Ectodermal cell (in vitro differentiated cells): ENCODE results near the gene POTEB3. TPM values are rescaled to one million over a fixed set of nuclear protein-coding genes. Genes with fewer than 3 reads are reported as not detected.
"Not testable (repeated sequence)": the region's sequence is repeated elsewhere in the genome, so short reads cannot be mapped to it uniquely, and the experiment has no call there.

ENCODE experiments used
- H3K27ac ChIP-seq: 2 replicates; pipeline ENCODE4 v1.7.0; 2013; ENCODE audit warnings: mild to moderate bottlenecking, low read depth, low read length; ENCODE audit not compliant: insufficient read depth, poor library complexity, severe bottlenecking
- H3K27me3 ChIP-seq: 2 replicates; pipeline ENCODE4 v1.7.0; 2013; ENCODE audit warnings: mild to moderate bottlenecking, low read length; ENCODE audit not compliant: insufficient read depth, control insufficient read depth, poor library complexity, severe bottlenecking
- H3K36me3 ChIP-seq: one replicate; pipeline ENCODE4 v1.7.0; 2013; ENCODE audit warnings: low read length; ENCODE audit not compliant: control insufficient read depth, insufficient read depth
- H3K4me1 ChIP-seq: one replicate; pipeline ENCODE4 v1.7.0; 2013; ENCODE audit warnings: low read length; ENCODE audit not compliant: control insufficient read depth, insufficient read depth
- H3K4me3 ChIP-seq: 2 replicates; pipeline ENCODE4 v1.7.0; 2013; ENCODE audit warnings: low read depth, low read length, control low read depth; ENCODE audit not compliant: insufficient read depth
- H3K9me3 ChIP-seq: 2 replicates; pipeline ENCODE4 v1.7.0; 2013; ENCODE audit warnings: mild to moderate bottlenecking, low read length, moderate library complexity; ENCODE audit not compliant: control insufficient read depth
- WGBS, 2 experiments: methylation state at CpG; one replicate each; pipeline ENCODE4 v1.1.7; 2013; ENCODE audit warnings: missing lambda C conversion rate in 2 of 2; 5-methylcytosine and 5-hydroxymethylcytosine counted together
- polyA plus RNA-seq, 4 experiments: library from polyadenylated mRNA; stranded (reverse); fragments of 50-300 nt; gene quantifications; one replicate each; pipeline ENCODE4 v1.2.3, GENCODE V29; 2013

POTEB3 gene
- polyA plus RNA-seq (2013, experiment 1 of 4): not detected
- not detected for polyA plus RNA-seq (2013, experiment 2 of 4)
- not detected for polyA plus RNA-seq (2013, experiment 3 of 4)
- polyA plus RNA-seq (2013, experiment 4 of 4): not detected

DNA sequence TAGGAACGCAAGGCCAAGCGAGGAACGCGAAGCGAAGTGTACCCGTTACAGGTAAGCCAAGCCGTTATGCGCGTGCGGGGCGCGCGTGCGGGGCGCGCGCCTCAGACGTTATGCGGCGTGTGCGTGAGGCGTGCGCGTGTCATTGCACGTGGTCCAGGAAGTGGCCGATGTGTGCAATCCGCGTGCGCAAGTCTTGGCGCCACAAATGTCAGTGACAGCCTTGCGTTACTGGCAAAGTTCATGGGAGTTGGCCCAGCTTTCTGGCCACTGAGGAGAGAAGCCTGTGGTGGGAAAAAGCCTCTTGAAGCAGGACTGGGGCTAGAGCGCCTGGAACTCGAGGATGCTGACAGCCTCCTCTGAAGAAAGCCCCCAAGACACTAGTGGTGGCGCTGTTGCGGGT, at the start of gene POTEB3:
TSS of gene POTEB3 (minus strand) at position 101 of the 400 bp plus-strand sequence. CDS start 488 bp downstream, outside the sequence.
- not testable (repeated sequence) for H3K27ac ChIP-seq, H3K36me3 ChIP-seq, H3K4me3 ChIP-seq, H3K4me1 ChIP-seq, H3K27me3 ChIP-seq, H3K9me3 ChIP-seq
- WGBS, 2 experiments: 94 to 100% methylated on average over 2 to 6 of the region's 35 CpGs

GRCh38 chr15:21453683-21454082, 13.4 kb upstream of the POTEB3 start:
- H3K27me3 ChIP-seq, H3K9me3 ChIP-seq, H3K4me1 ChIP-seq, H3K36me3 ChIP-seq, H3K4me3 ChIP-seq, H3K27ac ChIP-seq: not testable (repeated sequence)
- no CpG with 5 or more reads among the region's 6 CpGs for WGBS, 2 experiments

DNA sequence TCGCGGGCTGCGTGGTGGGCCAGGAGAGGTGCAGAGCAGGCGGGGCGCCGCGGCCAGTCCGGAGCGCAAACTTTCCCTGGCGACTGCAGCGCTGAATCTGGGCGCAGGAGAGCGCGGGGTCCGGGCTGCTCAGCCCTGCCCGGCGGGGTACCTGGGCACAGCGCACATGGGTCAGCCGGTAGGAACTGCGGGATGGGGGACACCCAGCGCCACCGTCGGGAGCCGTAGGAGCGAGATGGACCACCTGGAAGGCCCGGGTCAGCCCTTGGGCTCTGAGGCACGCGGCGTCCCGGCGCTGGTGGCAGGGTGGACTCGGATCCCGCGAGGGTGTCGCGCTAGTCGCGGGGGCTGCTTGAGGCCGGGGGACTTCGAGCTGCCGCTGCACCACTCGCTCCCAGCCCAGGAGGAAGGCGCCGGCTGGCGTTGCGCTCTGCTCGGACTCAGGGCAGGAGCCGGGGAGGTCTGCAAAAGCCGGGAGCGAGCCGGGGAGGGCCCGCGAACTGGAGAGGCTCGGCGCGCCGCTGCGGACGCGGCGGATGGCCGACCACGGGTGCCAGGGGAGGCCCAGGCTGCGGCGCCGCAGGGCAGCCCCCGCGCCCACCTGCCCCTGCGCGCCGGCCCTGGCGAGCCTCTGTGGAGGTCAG, 11.7 kb upstream of the POTEB3 start:
- not testable (repeated sequence) for H3K27me3 ChIP-seq, H3K36me3 ChIP-seq, H3K9me3 ChIP-seq, H3K4me1 ChIP-seq, H3K4me3 ChIP-seq, H3K27ac ChIP-seq
- WGBS, 2 experiments: 55 to 58% methylated on average over 24 to 28 of the region's 72 CpGs

- not testable (repeated sequence) for H3K4me3 ChIP-seq, H3K27me3 ChIP-seq, H3K4me1 ChIP-seq, H3K27ac ChIP-seq, H3K9me3 ChIP-seq, H3K36me3 ChIP-seq
- no CpG with 5 or more reads among the region's 41 CpGs for WGBS, 2 experiments
Observed at GRCh38 chr15:21451487-21451886, 11.2 kb upstream of the POTEB3 start.

DNA sequence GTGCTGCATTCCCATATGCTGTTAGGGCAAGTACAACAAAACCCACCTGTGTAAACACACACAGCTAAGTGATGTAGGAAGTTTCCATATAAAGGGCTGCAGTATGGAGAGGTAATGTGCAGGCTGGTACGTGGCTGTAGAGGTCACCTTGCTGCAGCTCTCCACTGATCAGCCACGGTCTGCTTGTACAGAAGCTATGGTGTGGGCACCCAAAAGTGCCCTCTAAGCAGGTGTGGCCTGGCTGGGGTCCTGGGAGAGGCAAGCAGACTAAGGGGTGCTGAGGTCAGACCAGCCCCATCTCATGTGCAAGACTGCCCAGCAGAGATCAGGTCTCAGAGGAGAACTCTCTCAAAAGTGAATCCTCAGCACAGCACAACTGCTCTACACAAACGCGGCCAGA, 32.9 kb downstream of the POTEB3 start:
- not testable (repeated sequence) for H3K27me3 ChIP-seq, H3K9me3 ChIP-seq, H3K36me3 ChIP-seq, H3K4me3 ChIP-seq, H3K4me1 ChIP-seq, H3K27ac ChIP-seq
- WGBS, 2 experiments: 48 to 61% methylated on average over 2 of the region's 4 CpGs

GRCh38 chr15:21401531-21401930, 38.8 kb downstream of the POTEB3 start:
- not testable (repeated sequence) for H3K9me3 ChIP-seq, H3K4me3 ChIP-seq, H3K4me1 ChIP-seq, H3K36me3 ChIP-seq, H3K27me3 ChIP-seq, H3K27ac ChIP-seq
- WGBS, 2 experiments: 20 to 40% methylated on average over 1 to 3 of the region's 4 CpGs

GRCh38 chr15:21399111-21399510, 41.2 kb downstream of the POTEB3 start:
- not testable (repeated sequence) for H3K9me3 ChIP-seq, H3K27me3 ChIP-seq, H3K4me3 ChIP-seq, H3K27ac ChIP-seq, H3K4me1 ChIP-seq, H3K36me3 ChIP-seq
- WGBS, 2 experiments: 76 to 82% methylated on average over 3 of the region's 4 CpGs

DNA sequence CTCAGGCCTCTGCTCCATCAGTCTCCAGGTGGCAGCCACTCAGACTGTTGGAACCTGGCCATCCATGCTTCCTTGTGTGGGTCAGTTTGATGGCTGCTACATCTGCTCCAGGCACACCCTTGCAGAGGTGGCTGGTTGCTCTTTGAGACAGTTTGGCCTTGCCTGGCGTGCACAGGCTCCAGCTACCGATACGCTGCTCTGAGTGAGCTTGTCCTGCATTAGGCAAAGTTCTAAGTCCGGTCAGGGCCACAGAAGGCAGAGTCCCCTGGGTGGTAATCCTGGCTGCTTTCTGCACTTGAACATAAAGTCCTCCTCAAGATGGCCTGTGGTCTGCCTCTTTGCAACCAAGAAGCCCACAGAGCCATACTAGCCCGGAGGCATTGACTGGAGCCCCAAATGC, 41.8 kb downstream of the POTEB3 start:
- H3K4me3 ChIP-seq, H3K36me3 ChIP-seq, H3K27ac ChIP-seq, H3K9me3 ChIP-seq, H3K27me3 ChIP-seq, H3K4me1 ChIP-seq: not testable (repeated sequence)
- 72 to 87% methylated on average over 3 to 4 of the region's 5 CpGs for WGBS, 2 experiments

DNA sequence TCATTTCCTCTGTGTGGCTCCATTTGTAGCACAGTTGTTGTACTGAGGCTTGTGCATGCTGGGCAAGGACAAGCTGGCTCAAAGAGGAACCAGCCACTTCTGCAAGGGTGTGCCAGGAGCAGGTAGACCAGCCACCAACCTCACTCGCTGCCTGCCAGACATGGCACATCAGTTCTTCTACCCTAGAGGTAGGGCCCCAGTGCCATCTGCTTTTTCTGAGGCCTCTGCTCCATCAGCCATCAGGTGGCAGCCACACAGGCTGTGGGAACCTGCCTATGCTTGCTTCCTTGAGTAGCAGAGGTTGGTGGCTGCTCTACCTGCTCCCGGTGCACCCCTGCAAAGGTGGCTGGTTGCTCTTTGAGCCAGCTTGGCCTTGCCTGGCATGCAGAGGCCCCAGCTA, 42.6 kb downstream of the POTEB3 start:
- H3K36me3 ChIP-seq, H3K4me1 ChIP-seq, H3K9me3 ChIP-seq, H3K4me3 ChIP-seq, H3K27me3 ChIP-seq, H3K27ac ChIP-seq: not testable (repeated sequence)
- WGBS, 2 experiments: no CpG with 5 or more reads among the region's 2 CpGs

DNA sequence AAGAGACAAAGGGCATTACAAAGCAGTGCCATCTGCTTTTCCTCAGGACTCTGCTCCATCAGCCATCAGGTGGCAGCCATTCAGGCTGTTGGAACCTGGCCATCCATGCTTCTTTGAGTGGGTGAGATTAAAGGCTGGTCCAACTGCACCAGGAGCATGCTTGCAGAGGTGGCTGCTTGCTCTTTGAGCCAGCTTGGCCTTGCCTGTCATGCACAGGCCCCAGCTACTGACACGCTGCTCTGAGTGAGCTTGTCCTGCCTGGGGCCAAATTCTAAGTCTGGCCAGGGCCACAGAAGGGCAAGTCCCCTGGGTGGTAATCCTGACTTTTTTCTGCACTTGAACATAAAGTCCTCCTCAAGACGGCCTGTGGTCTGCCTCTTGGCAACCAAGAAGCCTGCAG, 43.1 kb downstream of the POTEB3 start:
- H3K27ac ChIP-seq, H3K4me1 ChIP-seq, H3K36me3 ChIP-seq, H3K4me3 ChIP-seq, H3K9me3 ChIP-seq, H3K27me3 ChIP-seq: not testable (repeated sequence)
- 60 to 91% methylated on average over 1 of the region's 2 CpGs for WGBS, 2 experiments

GRCh38 chr15:21385961-21386360, 54.3 kb downstream of the POTEB3 start:
- not testable (repeated sequence) for H3K27ac ChIP-seq, H3K27me3 ChIP-seq, H3K9me3 ChIP-seq, H3K4me1 ChIP-seq, H3K36me3 ChIP-seq, H3K4me3 ChIP-seq
- 98% methylated on average over 11 to 12 of the region's 25 CpGs for WGBS, 2 experiments
